ENCODE results near the gene C11orf24.

The C11orf24 gene

DNA sequence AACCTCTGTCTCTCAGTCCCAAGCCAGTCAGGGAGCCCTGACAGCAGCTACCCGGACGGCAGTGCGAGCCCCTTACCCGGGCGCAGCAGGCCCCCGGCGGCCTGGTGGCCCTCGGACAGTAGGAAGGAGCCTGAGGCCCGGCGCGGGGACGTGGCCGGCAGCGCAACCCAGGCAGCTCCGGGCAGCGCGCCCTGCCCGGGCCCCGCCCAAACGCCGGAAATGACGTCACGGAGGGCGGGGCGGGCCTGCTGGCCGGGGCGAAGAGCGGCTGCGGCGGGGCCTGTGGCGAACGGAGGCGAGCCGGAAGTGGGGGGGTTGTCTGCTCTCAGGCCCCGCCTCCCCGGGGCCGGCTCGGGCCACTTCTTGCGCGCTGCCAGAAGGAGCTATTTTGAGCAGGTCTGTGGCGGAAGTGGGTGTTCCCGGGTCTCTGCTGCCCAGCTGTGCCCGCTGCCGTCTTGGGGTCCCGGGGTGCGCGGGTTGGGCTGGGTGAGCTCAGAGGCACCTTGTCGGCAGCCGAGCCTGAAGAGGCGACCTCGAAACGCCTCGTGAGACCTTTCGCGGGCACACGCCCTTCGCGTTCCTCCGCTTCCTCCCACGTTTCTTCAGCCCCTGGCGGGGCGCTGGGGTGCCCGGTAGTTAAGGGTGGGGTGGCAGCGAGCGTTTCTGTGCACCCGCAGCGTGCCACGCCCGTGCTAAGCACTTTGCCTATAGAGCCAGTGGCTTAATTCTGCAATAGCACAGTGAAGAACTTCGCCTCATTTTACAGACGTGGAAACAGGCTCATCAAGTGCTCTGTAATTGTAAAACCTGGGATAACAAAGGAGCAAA is at the start of gene C11orf24:
Gene C11orf24, minus strand, starts transcription at position 193 of the 828 bp plus-strand sequence. CDS start 8,206 bp downstream, outside the sequence.
- DNase-seq (ENCODE audit: low spot score) (peak; percentile 98), FAIRE-seq (no peak)

DNA sequence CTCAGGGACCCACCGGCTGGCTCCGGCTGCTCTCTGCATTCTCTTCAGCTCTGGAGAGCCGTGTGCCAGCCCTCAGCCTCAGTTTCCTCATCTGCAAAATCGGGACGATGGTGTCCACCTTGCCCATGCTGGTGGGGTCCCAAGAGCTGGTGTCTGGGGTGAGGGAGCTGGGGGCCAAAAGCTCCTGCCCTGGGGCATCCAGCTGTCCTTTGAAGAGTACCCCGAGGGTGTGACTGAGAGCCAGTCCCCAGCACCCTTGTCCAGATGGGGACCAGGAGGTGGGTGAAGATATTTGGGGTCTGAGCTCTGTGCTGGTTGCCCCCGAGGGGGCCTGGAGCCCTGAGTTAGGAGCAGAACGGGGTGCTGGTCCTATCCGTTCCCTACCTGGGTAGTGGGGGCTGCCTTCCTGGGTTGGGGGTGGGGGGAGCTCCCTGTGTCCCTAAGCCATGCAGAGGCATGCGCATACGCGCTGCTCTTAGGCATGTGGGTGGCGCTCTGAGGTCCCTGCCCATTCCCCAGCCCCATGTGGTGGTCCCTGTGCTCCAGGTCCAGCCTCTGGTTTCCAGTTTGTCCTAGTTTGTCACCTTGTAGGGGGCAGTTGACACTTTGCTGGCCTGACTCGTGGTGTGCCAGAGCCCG is 45.5 kb upstream of the C11orf24 start:
- DNase-seq (ENCODE audit: low spot score) (no peak), FAIRE-seq (no peak)

DNA sequence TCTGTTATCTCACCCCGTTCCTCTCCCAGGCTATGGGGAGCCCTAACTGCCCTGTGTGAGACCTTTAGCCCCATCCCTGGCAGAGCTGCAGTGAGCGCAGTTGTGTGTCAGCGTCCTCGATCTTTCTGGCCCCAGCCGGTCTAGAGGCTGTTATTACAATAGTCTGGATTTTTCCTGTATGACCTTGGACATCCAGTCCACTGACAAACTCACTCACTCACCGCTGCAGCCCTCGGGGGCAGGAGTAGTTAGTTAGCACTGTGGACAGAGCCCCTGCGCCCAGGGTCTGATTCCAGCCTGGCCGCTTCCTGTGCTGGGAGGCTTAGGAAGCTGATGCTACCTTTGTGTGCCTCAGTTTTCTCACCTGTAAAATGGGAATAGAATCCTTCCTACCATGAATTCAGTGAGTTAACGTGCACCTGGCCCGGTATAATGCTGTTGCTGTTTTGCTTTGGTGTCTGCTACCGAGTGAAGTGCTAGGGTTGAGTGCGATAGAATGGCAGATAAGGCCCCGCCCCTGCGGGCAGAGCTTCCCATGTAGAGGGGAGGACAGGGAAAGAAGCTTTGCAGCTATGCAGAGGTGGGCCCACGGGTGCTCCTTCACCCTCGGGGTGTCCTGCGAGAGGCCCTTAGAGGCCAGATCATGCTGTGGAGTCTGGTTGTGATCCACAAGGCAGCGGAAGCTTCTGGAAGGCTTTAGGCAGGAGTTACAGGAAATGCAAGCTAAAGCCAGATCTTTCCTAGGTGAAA is 43.6 kb upstream of the C11orf24 start:
- DNase-seq (ENCODE audit: low spot score) (no peak), FAIRE-seq (no peak)

DNA sequence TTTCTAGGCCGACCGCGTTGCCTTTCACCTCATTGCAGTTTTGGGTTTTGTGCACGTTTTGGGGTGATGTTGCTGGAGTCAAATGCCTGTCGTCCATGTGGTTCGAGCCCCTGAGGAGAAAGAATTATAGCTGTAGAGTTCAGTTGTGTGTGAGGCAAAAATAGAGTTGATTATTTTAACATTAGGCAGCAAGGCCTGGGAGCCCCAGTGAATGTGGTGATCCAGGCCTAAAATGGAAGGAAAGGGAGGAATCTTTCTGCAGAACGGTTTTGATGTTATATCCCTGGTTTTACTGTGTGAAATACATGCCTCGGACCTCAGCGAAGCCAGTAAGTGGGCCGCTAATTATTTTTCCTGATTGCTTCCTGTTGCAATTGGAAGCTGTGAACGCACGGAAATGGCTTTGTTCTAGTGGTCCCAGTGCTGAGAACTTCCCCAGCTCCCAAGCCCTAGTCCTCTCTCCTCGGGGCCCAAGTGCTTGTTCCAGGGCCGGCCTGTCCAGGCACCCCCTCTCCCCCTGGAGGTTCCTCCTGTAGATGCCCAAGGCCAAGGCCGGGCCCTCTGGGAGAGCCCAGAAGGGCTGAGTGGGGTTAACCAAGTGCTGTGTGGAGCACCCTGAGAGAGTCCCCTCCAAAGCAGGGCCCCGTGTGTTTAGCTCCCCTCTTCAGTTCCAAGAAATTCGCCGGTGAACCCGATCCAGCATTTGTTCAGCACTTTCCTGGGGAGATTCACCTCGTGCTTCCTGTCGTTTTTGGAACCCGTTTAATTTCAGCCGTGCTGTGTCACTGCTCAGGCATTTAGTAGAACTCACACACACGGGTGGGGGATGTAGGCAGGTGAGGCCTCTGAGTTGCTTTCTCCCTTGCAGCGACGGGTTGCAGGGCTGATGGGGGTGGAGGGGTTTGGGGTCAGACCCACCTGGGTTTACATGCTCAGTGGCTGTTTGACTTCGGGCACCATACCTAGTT is 42.7 kb upstream of the C11orf24 start:
- FAIRE-seq, result no peak
- peak; percentile 49 for DNase-seq (ENCODE audit: low spot score)

DNA sequence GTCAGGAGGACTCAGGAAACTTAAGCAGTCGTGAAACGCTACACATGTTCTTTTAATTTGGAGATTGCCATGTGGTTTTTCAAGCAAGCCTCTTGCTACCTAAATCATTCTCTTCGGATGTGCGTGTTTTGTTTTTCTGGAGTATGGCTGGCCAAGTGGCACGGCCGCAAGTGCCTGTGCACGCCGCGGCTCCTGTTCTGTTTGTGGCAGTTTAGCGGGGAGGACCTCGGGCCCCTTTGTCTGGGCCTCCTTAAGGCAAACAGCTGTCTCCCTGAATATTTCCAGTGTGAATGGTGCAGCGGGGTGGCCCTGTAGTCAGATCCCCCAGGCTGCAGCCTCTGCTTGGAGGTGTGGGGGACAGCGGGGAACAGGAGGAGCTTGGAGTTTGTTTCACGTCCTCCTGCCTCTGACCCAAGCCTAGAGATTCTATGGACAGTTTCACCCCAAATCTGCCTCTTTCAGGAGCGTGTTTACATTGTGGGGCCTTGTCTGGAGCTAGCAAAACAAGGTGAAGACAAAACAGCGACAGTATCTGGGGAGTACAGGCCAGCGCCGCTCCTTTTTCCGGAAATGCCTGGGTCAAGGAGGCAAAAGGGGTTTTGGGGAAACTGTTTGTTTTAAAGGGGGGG is 41.9 kb upstream of the C11orf24 start:
- no peak for DNase-seq (ENCODE audit: low spot score)
- FAIRE-seq, result no peak

DNA sequence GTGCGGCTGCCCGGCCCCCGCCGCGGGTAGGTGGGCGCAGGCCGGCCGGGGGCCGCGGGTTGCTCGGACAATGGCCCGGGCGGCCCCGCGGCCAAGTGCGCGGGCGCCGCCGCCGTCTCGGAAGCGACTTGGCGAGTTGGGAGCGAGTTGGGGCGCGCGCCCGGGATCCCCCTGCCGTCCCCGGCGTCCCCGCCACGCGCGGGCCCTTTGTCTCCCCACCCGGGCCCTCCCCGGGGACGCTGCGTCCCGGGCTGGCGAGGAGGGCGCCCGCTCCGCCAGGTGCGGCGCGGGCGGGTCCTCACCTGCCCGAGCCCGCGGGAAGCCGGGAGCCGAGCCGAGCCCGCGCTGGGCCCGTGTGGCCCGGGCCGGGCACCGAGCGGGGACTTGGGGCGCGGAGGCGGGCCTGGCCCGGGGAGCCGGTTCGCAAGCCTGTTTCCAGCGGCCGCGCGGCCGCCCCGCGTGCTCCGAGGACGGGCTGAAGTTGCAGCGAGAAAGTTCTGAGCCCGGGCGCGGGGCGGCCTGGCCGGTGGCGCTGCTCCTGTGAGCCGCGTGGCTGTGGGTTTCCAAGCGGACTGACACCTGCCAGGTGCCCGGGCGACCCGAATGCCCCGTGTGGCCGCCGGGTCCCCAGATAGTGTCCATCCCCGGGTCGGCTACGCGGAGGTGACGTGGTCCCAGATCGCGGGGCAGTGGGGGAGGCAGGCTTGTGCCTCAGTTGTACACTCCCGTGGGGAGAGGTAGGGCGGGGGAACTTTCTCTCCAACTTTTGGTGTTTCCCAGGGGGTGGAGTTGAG is 41.2 kb upstream of the C11orf24 start:
- no peak for DNase-seq (ENCODE audit: low spot score)
- no peak for FAIRE-seq

DNA sequence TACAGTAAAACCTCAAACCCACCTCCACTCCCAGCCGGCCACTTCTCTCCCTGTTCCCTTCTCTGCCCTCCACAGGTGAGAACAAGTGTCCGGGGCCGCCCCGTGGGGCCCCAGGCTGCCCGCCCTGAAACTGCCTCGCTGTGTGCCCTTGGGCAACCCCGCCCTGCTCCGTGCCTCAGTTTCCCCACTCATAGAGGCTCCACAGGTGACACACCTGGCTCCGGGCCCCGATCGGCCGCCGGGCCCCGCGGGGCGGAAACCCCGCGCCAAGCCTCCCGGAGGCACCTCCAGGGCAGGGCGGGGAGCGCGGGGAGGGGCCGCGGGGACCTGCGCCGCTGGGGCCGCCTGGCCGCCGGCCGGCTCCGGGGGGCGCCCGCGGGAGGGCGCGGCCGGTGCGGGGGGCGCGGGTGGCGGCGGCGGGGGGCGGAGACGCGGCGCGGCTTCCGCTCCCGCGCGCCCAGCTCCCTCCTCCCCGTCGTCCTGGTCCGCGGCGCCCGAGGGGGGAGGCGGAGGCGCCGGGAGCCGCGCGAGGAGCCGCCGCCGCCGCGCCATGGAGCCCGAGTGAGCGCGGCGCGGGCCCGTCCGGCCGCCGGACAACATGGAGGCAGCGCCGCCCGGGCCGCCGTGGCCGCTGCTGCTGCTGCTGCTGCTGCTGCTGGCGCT is 40.5 kb upstream of the C11orf24 start, which contains the start of gene LRP5:
Gene LRP5, plus strand, starts transcription at position 475 of the 663 bp plus-strand sequence. Its CDS starts 124 bp downstream, at position 599.
- DNase-seq (ENCODE audit: low spot score) (peak; percentile 56), FAIRE-seq (no peak)

DNA sequence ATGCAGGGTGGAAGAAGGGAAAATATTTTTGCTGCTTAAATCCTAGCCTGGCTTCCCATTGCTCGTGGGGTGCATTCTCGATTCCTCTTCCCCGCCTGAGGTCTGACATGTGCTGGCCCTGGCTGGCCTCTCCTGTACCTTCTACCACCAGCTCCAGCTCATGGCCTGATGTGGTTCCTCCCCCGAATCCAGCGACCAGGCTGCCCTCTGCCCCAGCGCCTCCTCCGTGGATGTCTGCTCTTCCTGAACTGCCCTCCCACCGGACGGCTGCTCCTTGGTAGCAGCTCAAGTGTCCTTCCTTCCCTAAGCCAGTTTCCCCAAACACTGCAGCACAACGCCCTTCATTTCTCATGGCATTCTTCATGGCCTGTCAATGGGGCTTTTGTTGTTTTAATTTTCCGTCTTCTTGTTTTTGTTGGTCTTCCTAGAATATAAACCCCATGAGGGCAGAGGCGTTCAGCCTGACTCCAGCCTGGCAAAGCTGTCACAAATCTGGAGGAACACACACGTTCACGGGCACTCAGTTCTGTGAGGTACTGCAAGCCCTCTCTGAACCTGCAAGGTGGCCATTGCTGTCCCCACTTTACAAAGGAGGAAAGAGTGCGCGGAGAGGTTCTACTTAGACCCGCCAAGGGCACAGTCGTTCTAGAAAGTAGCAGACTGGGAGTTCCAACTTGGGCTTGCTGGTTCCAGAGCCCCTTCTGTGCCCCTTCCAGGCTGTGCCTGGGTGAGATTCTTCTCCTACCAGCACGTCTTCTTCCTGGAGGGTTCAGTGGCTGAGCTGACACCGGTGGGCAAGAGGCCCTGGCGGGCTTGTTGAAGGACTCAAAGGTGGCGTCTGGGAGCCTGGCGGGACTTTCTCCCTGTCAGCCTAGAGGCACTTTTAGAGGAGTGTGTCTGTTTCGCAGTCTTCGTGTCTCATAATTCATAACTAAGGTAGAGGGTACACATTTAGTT is 39.7 kb upstream of the C11orf24 start:
- DNase-seq (ENCODE audit: low spot score), result no peak

DNA sequence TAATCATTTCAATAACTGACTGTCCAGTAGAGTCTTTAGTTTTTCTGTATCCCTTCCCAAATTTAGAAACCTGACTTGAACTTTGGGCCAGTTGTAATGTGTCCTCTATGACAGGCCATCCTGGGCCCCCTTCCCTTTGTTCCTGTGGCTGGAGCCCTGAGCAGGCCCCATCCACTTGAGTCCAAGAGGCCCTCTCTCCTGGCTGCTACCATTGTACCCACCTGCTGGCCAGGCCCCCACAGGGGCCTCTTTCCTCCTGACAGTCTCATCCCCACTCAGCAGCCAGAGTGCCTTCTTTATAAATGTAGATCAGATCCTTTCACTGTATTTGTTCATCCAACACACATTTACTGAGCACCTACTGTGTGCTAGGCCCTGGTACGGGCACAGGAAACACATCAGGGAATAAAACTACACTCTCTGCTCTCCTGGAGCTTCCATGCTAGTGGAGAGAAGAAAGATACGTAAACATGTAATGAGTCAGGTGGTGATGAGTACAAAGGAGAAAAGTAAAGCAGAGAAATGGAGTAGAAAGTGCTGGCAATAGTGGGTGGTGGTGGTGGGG is 37.9 kb upstream of the C11orf24 start:
- FAIRE-seq, result no peak
- DNase-seq (ENCODE audit: low spot score), result no peak

More for the DNA sequence above, 39.7 kb upstream of the C11orf24 start:
- FAIRE-seq, result no peak

DNA sequence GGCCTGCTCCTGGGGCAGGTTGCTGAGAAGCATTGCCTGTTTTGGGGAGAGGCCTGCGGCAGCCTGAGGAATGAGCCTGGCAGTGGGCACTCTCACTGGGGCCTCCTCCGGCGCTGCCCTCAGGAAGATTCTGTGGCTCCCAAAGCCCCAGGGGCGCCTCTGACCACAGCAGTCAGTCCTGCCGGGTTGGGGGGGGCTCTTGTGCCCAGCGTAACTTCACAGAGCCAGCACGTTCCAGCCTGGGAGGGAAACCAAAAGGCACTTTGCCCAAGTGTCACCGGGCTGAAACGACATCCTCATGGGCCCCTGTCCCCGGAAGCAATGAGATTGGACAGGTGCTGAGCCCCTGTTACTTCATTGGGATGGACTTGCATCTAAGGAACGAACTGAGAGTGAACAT is 36.3 kb upstream of the C11orf24 start:
- DNase-seq (ENCODE audit: low spot score), result no peak
- FAIRE-seq, result no peak

DNA sequence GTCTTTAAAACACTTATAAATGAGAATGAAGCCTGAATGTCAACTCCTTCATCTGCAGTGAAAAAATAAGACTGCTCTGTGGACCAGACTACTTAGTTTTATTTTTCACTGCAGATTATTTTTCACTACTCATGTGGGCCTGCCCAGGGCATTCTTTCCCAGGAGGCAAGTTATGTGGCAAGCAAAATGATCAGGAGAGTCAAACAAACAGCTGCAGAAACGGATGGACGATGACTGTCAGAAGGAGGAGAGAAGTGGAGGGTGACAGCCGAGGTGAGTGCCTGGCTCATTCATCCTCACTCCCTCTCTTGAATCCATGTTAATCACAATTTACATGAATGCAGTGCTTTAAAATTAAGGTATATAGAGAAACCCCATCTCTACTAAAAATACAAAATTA is 34.9 kb upstream of the C11orf24 start:
- FAIRE-seq, result no peak
- no peak for DNase-seq (ENCODE audit: low spot score)

DNA sequence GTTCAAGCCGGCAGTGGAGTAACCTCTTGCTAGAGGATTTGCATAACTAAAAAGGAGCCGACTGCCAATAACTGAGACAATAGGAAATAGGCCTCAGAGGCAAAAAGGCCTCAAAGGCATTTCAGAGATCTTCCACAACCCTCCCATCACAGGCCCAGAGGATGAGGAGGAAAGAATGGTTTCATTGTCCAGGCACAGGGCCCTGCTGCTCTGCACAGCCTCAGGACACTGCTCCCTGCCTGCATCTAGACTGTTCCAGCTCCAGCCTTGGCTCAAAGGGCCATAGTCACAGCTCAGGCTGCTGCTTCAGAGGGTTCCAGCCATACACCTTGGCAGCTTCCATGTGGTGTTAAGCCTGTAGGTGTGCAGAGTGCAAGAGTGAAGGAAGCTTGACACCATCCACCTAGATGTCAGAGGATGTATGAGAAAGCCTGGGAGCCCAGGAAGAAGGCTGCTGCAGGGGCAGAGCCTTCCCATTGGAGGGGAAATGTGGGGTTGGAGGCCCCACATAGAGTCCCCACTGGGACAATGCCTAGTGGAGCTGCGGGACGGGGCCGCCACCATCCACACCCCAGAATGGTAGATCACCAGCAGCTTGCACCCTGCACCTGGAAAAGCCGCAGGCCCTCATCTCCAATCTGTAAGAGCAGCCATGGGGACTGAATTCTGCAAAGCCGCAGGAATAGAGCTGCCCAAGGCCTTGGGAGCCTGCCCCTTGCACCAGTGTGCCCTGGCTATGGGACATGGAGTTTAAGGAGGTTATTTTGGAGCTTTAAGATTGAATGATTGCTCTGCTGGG is 32.4 kb upstream of the C11orf24 start:
- DNase-seq (ENCODE audit: low spot score), result no peak
- no peak for FAIRE-seq

DNA sequence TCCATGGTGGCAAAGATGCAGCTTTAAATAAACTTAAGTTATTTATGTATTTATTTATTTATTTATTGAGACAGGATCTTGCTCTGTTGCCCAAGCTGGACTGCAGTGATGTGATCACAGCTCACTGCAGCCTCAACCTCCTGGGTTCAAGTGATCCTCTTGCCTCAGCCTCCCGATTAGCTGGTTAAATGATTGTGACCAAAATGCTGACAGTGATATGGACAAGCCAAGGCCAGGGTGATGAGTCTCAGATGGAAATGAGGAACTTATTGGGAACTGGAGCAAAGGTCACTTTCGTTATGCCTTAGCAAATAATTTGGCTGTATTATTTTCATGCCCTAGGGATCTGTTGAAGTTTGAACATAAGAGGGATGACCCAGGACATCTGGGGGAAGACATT is 31.3 kb upstream of the C11orf24 start:
- FAIRE-seq, result no peak

DNA sequence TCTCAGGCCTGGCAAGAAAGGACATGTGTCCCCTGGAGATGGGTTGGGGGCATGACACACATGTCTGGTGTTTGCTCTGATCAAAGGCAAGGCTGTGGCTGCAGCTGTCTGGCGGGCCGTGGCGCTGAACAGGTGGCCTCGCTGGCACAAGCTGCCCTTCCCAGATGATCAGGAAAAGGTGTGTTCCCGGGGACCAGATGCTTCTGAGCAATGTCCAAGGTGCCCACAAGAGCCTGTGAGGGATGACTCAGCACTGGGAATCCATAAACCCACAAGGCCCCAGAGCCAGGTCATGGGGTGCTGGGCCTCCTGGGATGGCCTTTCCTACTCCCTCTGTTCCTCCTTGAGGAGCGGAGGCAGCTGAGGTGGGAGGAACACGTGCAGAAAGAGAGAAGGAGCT is 30.9 kb upstream of the C11orf24 start:
- DNase-seq (ENCODE audit: low spot score), result peak; percentile 75
- no peak for FAIRE-seq

More for the DNA sequence above, 31.3 kb upstream of the C11orf24 start:
- DNase-seq (ENCODE audit: low spot score), result no peak

DNA sequence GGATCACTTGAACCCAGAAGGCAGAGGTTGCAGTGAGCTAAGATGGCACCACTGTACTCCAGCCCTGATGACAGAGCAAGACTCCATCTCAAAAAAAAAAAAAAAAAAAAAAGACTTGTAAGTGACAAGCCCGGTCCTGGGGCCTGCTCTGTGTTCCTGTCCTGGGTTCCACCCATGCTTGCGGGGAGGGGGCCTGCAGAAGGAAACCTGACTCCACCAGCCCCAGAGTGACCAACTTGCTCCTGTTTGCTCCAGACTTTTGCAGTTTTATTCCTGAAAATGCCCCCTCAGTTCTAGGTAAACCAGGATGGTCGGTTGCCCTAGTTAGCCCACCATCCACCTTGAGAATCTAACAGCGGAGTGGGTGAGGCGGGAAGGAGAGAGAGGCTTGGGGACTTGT is 30.5 kb upstream of the C11orf24 start:
- FAIRE-seq (no peak), DNase-seq (ENCODE audit: low spot score) (no peak)

DNA sequence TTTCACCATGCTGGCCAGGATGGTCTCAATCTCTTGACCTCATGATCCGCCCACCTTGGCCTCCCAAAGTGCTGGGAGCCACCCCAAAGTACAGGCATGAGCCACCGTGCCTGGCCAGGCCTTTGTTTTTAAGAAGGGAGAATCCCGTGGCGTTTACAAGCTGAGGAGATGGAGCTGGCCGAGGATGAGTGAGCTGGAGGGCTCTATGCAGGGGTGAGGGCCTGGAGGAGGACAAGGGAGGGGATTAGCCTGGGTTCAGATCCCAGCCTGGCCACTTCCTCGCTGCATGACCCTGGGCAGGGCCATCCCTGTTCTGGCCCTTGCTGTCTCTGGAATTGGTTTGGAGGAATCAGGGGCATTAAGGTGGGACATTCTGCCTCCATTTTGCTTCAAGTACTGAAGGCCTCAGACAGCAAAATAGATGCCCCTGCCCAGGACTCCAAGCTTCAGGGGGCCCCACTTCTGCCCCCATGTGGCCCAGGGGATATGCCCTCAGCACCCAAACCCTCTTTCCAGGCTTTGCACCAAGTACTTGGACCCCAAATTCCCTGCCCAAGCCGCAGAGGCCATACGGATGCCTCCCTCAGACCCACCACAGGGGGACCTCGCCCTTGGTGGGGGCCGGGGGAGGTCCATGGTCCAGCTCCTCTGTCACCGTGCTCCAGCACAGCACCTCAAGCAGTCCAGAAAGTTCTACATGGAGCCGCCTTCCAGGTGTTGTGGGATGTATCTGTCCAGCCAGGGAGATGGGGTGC is 28.5 kb upstream of the C11orf24 start:
- DNase-seq (ENCODE audit: low spot score), result no peak
- no peak for FAIRE-seq

Data from urothelium cell line (cell line).